HG02970 (cell line): ENCODE measurements around the gene BUD31.

Source experiments
- ATAC-seq: cut with Tn5 transposase; IDR thresholded peaks from one replicate; pipeline ENCODE4 v1.9.1; 2021; ENCODE audit warnings: mild to moderate bottlenecking, moderate library complexity, moderate number of reproducible peaks; ENCODE audit not compliant: unreplicated experiment, low FRiP score

BUD31 gene

DNA sequence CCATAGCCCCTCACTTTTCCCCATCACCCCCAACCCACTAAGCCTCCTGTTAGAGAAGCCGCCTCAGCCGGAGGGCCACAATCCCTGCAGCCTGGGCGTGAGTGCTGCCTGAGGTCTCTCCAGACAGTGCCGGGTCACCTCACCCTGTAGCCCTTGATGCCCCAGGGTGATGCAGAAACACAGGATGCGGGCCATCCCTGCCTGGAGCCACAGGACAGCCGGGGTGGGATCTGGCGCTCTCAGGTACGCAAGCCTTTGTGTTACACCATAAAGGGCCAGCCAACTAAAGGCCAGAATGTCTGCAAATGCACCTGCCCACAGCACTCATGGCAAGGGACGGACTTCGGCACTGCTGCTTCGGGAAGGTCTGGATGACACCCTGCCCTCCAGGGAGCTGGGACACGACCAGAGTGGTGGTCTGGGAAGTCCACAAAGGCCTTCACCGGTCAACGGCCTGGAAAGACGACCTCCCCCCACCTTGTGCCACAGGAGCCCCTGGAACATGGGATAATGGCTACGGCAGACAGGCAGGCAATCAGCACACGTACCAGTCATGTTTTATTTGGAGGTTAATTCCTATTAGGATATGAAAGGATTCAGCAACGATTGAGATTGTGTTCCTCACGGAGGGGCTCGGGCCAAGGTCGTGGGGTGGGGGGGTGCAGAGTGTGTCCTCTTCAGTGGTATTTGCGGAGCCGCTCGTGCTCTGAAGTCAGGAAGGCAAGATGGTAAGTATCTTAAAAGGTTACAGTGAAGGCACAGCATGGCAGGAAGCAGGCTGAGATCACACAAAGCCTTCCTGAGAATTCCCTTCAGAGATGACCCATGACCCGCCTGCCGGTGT, 49.1 kb downstream of the BUD31 start:
- ATAC-seq: no peak

DNA sequence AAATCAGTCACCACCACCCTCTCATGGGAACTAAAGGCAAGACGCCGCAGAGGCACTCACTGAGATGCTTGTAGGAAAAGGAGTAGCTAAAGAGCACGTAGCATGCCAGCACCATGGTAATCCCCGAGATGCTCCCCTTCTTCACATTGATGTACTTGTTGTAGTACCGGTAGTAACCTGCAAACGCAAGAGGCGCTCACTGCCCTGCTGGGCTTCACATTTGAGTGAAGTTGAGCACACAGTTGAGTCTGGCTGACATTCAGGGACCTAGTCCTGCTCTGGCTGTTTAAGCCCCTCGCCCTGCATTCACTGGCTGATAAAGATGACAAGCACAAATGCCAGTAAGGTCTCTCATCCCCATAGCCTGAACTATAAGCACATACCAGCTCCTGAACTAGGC, 50.3 kb downstream of the BUD31 start:
- ATAC-seq: no peak

DNA sequence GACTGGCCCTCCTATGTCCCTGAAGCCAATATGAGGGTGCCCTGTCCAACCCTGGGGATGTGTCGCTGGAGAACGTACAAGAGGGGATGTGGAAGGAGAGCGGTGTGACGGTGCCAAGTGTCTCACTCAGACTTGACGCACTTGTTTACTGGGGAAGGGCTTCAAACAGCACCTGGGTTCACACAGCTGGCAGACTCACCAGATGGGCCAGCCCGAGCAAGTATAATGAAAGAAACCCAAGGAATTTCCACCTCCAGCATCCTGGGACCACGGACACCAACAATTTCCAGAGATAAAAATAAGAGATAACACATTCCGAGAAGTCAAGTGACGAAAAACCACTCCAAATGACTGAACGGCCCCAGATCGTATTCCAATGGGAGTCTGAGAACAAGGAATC, 51.9 kb downstream of the BUD31 start:
- no peak for ATAC-seq

DNA sequence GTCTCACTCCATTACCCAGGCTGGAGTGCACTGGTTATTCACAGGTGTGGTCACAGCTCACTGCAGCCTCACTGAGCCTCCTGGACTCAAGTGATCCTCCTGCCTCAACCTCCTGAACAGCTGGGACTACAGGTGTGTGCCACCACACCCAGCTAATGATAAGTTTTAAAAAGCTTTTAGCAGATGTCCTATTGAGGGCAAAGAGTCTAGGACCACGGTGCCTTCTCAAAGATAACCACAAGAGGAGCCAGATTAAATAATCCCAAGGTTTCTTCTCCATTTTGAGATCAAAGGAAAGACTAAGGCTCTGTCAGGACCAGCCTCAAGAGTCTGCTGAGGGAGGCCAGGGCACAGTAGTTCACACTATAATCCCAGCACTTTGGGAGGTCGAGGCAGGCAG, 52.5 kb downstream of the BUD31 start:
- no peak for ATAC-seq

DNA sequence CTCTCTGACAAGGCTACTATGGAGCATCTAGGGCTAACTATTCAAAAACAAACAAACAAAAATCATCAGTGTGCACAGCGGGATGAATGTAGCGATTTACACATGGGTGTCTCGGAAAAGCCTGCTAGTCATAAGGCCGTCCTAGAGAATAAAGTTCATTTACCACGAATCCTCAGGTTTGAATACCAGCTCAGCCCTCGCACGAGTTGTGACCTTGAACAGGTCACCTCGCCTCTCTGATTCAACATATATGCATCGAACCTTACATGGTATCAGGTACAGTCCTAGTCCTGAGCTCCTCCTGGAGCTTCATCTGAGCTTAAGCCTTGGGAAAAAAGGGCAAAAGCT, 56.6 kb downstream of the BUD31 start:
- no peak for ATAC-seq

DNA sequence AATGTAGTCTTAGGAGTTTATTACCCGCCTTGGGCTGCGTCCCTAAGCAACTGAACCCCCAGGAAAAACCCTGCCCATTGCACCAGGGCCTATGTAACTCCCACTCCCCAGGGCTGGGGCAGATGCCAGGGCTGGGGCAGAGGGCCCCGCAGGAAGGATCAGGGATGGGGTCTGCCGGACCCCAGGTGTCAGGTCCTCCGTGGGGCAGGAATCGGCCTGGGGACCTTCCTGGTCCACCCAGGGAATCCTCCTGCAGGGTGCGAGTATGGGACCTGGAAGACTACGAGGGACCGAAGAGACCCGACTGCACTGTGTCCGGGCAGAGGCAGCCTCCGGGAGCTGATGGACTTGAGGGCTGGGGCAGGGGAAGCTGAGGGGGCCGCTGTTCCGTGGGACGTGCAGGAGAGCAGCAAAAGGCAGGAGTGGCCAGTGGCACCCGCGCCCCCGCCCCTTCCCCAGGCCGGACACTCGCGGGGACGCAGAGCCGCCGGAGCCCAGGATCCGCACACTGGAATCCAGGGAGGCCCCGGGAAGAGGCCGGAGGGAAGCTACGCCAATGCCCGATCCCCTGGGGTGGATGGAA, 59.7 kb downstream of the BUD31 start:
- ATAC-seq: no peak
